AG04450 (cell line): ENCODE results near the gene NTNG1. TPM values are rescaled to one million over a fixed set of nuclear protein-coding genes. Genes with fewer than 3 reads are reported as not detected.

ENCODE experiments used
- CTCF ChIA-PET: fragments of 300-600, 350-600 bp; formaldehyde crosslinking; extraction: SDS; loops from one replicate; lab custom pipeline; 2022; ENCODE audit warnings: antibody characterized with exemption, inconsistent platforms; lab: Charles Lee
- POLR2A ChIA-PET: fragments of 350-600 bp; formaldehyde crosslinking; extraction: SDS; loops from one replicate; lab custom pipeline; 2021; ENCODE audit warnings: antibody characterized with exemption, inconsistent platforms; lab: Yijun Ruan, JAX
- DNase-seq: peaks from one replicate; pipeline ENCODE4 v3.0.0-alpha.2; 2011; ENCODE audit warnings: low read depth, low spot score
- H3K27ac ChIP-seq: one replicate; pipeline ENCODE4 v1.5.1; 2012; ENCODE audit warnings: low read depth, low read length, control low read depth
- H3K27me3 ChIP-seq: one replicate; pipeline ENCODE4 v1.6.0; 2012; ENCODE audit warnings: low read length; ENCODE audit not compliant: control insufficient read depth, insufficient read depth
- H3K4me3 ChIP-seq: 2 replicates; pipeline ENCODE4 v1.5.1; 2011; ENCODE audit warnings: mild to moderate bottlenecking, low read depth, low read length, control low read depth
- H3K9me3 ChIP-seq: 2 replicates; pipeline ENCODE4 v1.5.1; 2012; ENCODE audit warnings: low read length; ENCODE audit not compliant: control insufficient read depth, insufficient read depth
- polyA plus RNA-seq: library from polyadenylated mRNA; depleted of rRNA; stranded (reverse); fragments of >200 nt; gene quantifications from 2 replicates; pipeline ENCODE4 v1.2.3, GENCODE V29; 2011
- TF ChIP-seq, protein P1 (sequence below): IDR thresholded peaks from 2 replicates; pipeline ENCODE4 v1.5.1; 2011; ENCODE audit warnings: low read depth, low read length, control low read depth, inconsistent platforms

The NTNG1 gene
- polyA plus RNA-seq, 1 experiment = 0.32 TPM

DNA sequence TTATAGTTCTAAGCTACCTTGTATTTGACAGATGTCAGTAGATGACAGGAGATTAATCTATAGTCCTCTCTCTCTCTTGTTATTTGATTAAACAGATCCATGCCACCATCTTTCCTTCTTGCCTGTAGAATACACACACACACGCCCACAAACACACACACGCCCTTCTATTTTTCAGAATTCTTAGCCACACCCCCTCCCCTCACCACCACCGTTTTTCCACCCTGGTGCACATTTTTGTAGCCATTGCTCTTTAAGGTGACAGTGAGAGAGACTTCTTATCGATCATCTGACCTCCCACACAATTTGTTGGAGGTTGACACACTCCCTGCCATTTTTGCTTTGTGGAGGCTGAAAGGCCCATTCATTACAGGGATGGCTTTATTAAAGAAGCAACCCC is 123.2 kb downstream of the NTNG1 start:
- Histone ChIP-seq H3K4me3 (no peak overlapping the region), H3K27ac (no peak overlapping the region), H3K27me3 (no peaks in the 10 kb centered on the region), H3K9me3 (no peaks in the 10 kb centered on the region)
- TF ChIP-seq, protein P1, sequence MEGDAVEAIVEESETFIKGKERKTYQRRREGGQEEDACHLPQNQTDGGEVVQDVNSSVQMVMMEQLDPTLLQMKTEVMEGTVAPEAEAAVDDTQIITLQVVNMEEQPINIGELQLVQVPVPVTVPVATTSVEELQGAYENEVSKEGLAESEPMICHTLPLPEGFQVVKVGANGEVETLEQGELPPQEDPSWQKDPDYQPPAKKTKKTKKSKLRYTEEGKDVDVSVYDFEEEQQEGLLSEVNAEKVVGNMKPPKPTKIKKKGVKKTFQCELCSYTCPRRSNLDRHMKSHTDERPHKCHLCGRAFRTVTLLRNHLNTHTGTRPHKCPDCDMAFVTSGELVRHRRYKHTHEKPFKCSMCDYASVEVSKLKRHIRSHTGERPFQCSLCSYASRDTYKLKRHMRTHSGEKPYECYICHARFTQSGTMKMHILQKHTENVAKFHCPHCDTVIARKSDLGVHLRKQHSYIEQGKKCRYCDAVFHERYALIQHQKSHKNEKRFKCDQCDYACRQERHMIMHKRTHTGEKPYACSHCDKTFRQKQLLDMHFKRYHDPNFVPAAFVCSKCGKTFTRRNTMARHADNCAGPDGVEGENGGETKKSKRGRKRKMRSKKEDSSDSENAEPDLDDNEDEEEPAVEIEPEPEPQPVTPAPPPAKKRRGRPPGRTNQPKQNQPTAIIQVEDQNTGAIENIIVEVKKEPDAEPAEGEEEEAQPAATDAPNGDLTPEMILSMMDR = no peak
- DNase-seq = no peak
- ChIA-PET POLR2A (no interaction called here), CTCF (interaction anchor here (1.4 kb wide), 1 partner anchor 13 kb away, joined by 4 read pairs; no protein-coding TSS in a partner anchor)

DNA sequence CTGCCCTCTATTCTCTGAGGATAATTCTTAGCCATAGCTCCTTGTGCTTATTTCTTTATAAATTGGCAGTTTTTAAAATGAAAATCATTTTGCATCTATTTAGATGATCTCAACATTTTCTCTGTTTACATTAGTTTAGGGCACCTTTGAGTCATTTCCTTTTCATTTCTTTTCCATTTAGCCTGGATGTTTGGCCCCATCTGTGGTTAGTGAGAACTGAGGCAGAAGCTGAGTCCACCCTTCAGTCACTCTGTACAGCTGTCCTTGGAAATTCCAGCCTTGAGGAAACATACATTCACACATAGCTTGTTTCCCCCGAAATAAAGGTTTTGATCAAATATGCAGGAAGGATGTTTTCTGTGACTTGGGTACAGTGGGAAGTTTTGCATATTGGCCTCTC is 123.7 kb downstream of the NTNG1 start:
- H3K9me3 ChIP-seq = no peaks in the 10 kb centered on the region
- H3K27me3 ChIP-seq = no peaks in the 10 kb centered on the region
- DNase-seq = no peak
- ChIA-PET POLR2A (no interaction called here), CTCF (interaction anchor here (1.4 kb wide), 1 partner anchor 13 kb away, joined by 4 read pairs; no protein-coding TSS in a partner anchor)
- H3K27ac ChIP-seq = no peak overlapping the region
- TF ChIP-seq, protein P1 = no peak
- no peak overlapping the region for H3K4me3 ChIP-seq

DNA sequence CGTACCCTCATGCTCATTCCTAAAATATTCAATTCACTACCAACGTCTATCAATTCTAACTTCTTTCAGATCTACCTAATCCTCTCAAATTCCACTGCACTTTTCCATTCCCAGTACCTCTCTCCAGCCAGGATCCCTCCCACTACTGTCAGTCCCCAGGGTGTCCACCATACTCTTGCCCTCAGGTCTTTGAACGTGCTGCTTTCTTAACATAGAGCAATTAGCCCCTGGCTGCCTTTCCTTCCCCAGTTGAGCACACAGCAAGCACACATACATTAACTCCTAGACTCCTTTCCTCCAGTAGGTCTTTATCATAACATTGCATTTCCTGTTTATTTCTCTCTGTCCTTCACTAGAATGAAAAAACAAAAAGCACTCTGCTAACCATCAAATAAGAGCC is 126.7 kb downstream of the NTNG1 start:
- Histone ChIP-seq H3K4me3 (no peak overlapping the region), H3K9me3 (no peaks in the 10 kb centered on the region), H3K27me3 (no peaks in the 10 kb centered on the region), H3K27ac (no peak overlapping the region)
- POLR2A ChIA-PET = no interaction called here
- TF ChIP-seq, protein P1 = no peak
- CTCF ChIA-PET = no interaction called here
- no peak for DNase-seq

DNA sequence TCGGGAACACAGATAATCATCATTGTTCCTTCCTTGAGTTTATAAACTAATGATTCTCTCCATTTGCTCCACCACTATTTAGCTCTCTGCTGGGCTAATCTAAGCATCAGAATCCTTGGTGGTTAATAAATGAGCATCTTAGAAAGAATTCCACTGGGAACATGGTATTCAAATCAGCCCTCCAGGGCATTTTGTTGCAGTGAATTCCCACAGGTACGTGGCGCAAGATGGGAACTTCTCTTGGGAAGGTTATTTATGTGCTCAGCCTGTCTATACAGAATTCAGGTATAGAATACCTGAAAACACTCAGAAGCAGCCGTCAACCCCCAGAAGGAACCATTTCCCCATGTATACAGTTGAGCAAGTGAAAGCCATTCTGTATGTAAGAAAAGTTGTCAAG is 131.5 kb downstream of the NTNG1 start:
- ChIA-PET POLR2A (no interaction called here), CTCF (no interaction called here)
- Histone ChIP-seq H3K27ac (no peak overlapping the region), H3K9me3 (no peaks in the 10 kb centered on the region), H3K27me3 (no peaks in the 10 kb centered on the region), H3K4me3 (no peak overlapping the region)
- DNase-seq = no peak
- TF ChIP-seq, protein P1 = no peak

DNA sequence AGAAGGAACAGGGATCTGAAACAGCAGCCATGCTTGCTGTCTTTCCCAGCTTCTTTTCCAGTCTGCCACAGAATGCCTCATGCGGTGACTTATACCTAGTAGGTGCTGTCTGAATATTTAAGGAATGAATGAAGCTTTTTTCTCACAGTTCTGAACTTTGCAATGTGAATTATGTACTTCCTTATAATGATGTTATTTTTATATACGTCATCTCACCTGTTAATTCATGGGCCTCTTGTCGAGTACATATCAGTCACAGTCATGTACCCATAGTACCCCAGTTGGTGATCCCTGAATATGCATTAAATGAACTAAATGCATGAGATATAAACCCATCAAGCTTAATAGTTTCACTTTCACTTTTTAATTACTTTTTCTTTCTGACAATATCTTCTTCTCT is 132.7 kb downstream of the NTNG1 start:
- no peak overlapping the region for H3K27ac ChIP-seq
- H3K4me3 ChIP-seq = no peak overlapping the region
- DNase-seq = no peak
- ChIA-PET POLR2A (no interaction called here), CTCF (interaction anchor here (0.7 kb wide), 1 partner anchor 22 kb away, joined by 4 read pairs; no protein-coding TSS in a partner anchor)
- no peaks in the 10 kb centered on the region for H3K27me3 ChIP-seq
- TF ChIP-seq, protein P1 = no peak
- H3K9me3 ChIP-seq = no peaks in the 10 kb centered on the region
